DOHH2 (cell line): ENCODE results near the gene HS2ST1.

Source experiments
- H3F3A ChIP-seq: fragments of 200-600 bp; sonication (generic), shearing (Covaris generic); 2 replicates; pipeline ENCODE4 v1.6.0; 2016; ENCODE audit warnings: antibody characterized with exemption, mild to moderate bottlenecking; ENCODE audit not compliant: control insufficient read depth, insufficient read depth
- H3K27ac ChIP-seq: fragments of 200-600 bp; sonication (generic); 2 replicates; pipeline ENCODE4 v1.5.1; 2014; ENCODE audit warnings: low read depth, mild to moderate bottlenecking, low read length, moderate library complexity
- H3K27me3 ChIP-seq: fragments of 200-600 bp; sonication (generic); 2 replicates; pipeline ENCODE4 v1.6.1; 2014; ENCODE audit warnings: mild to moderate bottlenecking, low read length, mixed read lengths; ENCODE audit not compliant: control insufficient read depth
- H3K36me3 ChIP-seq: fragments of 200-600 bp; sonication (generic); 2 replicates; pipeline ENCODE4 v1.6.1; 2014; ENCODE audit warnings: mild to moderate bottlenecking, low read length, moderate library complexity, mixed read lengths; ENCODE audit not compliant: control insufficient read depth
- H3K4me1 ChIP-seq: fragments of 200-600 bp; sonication (generic); 2 replicates; pipeline ENCODE4 v1.6.1; 2014; ENCODE audit warnings: mild to moderate bottlenecking, low read length, mixed read lengths; ENCODE audit not compliant: control insufficient read depth
- H3K4me2 ChIP-seq: fragments of 200-600 bp; sonication (generic); 2 replicates; pipeline ENCODE4 v1.6.0; 2014; ENCODE audit warnings: mild to moderate bottlenecking, low read length, moderate library complexity
- H3K4me3 ChIP-seq: fragments of 200-600 bp; sonication (generic); 2 replicates; pipeline ENCODE4 v1.5.1; 2014; ENCODE audit warnings: mild to moderate bottlenecking, low read length, mixed read lengths
- H3K79me2 ChIP-seq: fragments of 200-600 bp; sonication (generic); 2 replicates; pipeline ENCODE4 v1.6.1; 2014; ENCODE audit warnings: mild to moderate bottlenecking, low read length, mixed read lengths; ENCODE audit not compliant: control insufficient read depth
- H3K9me2 ChIP-seq: fragments of 200-600 bp; sonication (generic); replicated peaks from 2 replicates; pipeline ENCODE4 v1.6.1; 2014; ENCODE audit warnings: mild to moderate bottlenecking, low read length, mixed read lengths; ENCODE audit not compliant: control insufficient read depth
- H3K9me3 ChIP-seq: fragments of 200-600 bp; sonication (generic); 2 replicates; pipeline ENCODE4 v1.6.1; 2014; ENCODE audit warnings: antibody characterized with exemption, low read length, mixed read lengths; ENCODE audit not compliant: control insufficient read depth, insufficient read depth
- H4K20me1 ChIP-seq: fragments of 200-600 bp; sonication (generic); 2 replicates; pipeline ENCODE4 v1.6.0; 2014; ENCODE audit warnings: low read depth, mild to moderate bottlenecking, antibody characterized with exemption, low read length, moderate library complexity; ENCODE audit not compliant: control insufficient read depth, insufficient read depth
- EZH2phosphoT487 ChIP-seq: fragments of 200-600 bp; sonication (generic); IDR thresholded peaks from 2 replicates; pipeline ENCODE4 v1.6.1; 2017; ENCODE audit warnings: borderline replicate concordance, mild to moderate bottlenecking, antibody characterized with exemption, low read length, moderate library complexity, mixed read lengths
- TF ChIP-seq, protein P1 (sequence below): fragments of 200-600 bp; sonication (generic); IDR thresholded peaks from one replicate; pipeline ENCODE4 v1.5.1; 2014; ENCODE audit warnings: antibody characterized with exemption, mild to moderate bottlenecking, low read depth, low read length; ENCODE audit not compliant: poor library complexity, severe bottlenecking

Gene HS2ST1

DNA sequence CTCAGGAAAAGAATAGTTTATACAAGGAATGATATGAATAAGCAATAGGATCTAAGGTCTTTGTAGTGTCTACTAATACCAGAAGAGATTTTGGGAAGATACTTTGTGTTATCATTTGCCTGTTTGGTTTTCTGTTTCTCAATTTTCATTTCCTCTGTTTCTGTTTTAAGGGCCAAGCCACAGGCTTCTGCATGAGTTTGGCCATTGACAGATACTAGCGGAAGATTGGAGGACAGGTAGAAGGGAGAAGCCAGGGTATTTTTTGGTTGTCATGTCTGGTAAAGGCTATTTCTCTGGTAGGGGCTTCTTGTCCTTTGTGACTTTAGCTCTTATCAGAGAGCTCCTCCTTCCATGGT is 51.4 kb downstream of the HS2ST1 start:
- Histone ChIP-seq H3K27me3 (no peaks in the 10 kb centered on the region), H3K36me3 (peaks cover 43% of the 10 kb centered on the region), H3K27ac (0 out of 2 replicates have a peak overlapping the region, but pooled peaks have one; percentile 20), H3K4me1 (peaks cover 22% of the 10 kb centered on the region), H3K79me2 (peaks cover 84% of the 10 kb centered on the region), H3K4me2 (peak overlapping the region; percentile 48; the same call in 1 of the 2 replicates), H3K4me3 (no peak overlapping the region), H4K20me1 (no peaks in the 10 kb centered on the region), H3K9me2 (no peaks in the 10 kb centered on the region), H3F3A (peaks cover 9% of the 10 kb centered on the region), H3K9me3 (no peaks in the 10 kb centered on the region)
- TF ChIP-seq, protein P1, sequence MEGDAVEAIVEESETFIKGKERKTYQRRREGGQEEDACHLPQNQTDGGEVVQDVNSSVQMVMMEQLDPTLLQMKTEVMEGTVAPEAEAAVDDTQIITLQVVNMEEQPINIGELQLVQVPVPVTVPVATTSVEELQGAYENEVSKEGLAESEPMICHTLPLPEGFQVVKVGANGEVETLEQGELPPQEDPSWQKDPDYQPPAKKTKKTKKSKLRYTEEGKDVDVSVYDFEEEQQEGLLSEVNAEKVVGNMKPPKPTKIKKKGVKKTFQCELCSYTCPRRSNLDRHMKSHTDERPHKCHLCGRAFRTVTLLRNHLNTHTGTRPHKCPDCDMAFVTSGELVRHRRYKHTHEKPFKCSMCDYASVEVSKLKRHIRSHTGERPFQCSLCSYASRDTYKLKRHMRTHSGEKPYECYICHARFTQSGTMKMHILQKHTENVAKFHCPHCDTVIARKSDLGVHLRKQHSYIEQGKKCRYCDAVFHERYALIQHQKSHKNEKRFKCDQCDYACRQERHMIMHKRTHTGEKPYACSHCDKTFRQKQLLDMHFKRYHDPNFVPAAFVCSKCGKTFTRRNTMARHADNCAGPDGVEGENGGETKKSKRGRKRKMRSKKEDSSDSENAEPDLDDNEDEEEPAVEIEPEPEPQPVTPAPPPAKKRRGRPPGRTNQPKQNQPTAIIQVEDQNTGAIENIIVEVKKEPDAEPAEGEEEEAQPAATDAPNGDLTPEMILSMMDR = no peak
- no peak for TF ChIP-seq EZH2phosphoT487

DNA sequence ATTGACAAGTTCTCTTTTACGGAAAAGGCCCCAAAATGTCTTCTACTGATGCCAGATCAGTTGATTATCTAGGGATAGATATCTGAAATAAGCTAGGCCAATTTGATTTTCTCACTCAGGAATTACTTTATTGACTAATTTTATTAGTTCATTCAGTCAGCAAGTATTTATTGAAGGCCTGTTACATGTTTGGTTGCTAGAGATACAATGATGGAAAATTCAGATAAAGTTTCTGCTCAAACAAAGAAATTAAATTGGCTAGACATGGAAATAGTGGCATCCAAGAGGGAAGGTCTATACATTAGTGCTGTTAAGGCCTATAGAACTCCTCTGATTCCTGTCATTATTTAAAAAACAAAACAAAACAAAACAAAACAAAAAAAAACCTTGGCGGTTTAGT is 56.5 kb downstream of the HS2ST1 start:
- H3K27ac ChIP-seq = no peak overlapping the region
- H3K4me2 ChIP-seq = no peak overlapping the region
- no peaks in the 10 kb centered on the region for H3F3A ChIP-seq
- peaks cover 57% of the 10 kb centered on the region for H3K4me1 ChIP-seq
- peaks cover 43% of the 10 kb centered on the region for H3K36me3 ChIP-seq
- TF ChIP-seq, protein P1 = no peak
- no peak for TF ChIP-seq EZH2phosphoT487
- H3K27me3 ChIP-seq = no peaks in the 10 kb centered on the region
- no peaks in the 10 kb centered on the region for H4K20me1 ChIP-seq
- no peak overlapping the region for H3K4me3 ChIP-seq
- H3K79me2 ChIP-seq = peaks cover 99% of the 10 kb centered on the region
- no peaks in the 10 kb centered on the region for H3K9me3 ChIP-seq
- no peaks in the 10 kb centered on the region for H3K9me2 ChIP-seq

DNA sequence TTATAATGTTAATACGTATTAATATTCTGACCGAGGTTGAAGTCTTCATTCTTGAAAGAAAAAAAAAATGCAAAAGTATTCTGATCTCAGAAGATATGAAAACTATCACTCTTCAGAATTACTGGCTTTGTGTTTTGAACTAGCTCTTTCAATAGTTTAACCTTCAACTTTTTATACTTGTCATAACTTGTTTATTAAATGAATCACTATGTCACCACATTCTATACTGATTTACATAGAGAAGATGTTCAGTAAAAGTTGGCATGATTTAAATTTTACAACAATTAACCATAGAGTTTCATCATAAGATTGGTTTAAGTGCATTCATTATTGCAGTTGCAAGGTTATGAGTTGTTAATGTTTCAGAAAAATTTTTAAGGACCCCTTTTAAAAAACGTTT is 57.3 kb downstream of the HS2ST1 start:
- Histone ChIP-seq H3K4me2 (no peak overlapping the region), H4K20me1 (no peaks in the 10 kb centered on the region), H3K4me3 (no peak overlapping the region), H3K9me2 (no peaks in the 10 kb centered on the region), H3K27me3 (no peaks in the 10 kb centered on the region), H3K9me3 (no peaks in the 10 kb centered on the region), H3F3A (no peaks in the 10 kb centered on the region), H3K4me1 (peaks cover 52% of the 10 kb centered on the region), H3K36me3 (peaks cover 37% of the 10 kb centered on the region), H3K27ac (no peak overlapping the region), H3K79me2 (peaks cover 98% of the 10 kb centered on the region)
- TF ChIP-seq EZH2phosphoT487 = no peak

DNA sequence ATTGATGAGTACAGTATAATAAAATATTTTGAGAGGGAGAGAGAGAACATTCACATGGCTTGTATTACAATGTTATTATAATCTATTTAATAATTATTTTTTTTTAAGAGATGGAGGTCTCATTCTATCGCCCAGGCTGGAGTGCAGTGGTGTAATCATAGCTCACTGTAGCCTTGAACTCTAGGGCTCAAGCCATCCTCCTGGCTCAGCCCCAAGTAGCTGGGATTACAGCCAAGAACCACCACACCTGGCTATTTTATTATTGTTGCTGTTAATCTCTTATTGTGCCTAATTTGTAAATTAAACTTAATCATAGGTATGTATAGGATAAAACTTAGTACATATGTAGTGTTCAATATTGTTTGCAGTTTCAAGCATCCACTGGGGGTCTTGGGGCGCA is 57.8 kb downstream of the HS2ST1 start:
- Histone ChIP-seq H3K9me3 (no peaks in the 10 kb centered on the region), H3K79me2 (peaks cover 98% of the 10 kb centered on the region), H3K4me3 (no peak overlapping the region), H3K9me2 (no peaks in the 10 kb centered on the region), H3K4me1 (peaks cover 52% of the 10 kb centered on the region), H3K27me3 (no peaks in the 10 kb centered on the region), H3K36me3 (peaks cover 39% of the 10 kb centered on the region), H3K4me2 (no peak overlapping the region), H4K20me1 (no peaks in the 10 kb centered on the region), H3F3A (no peaks in the 10 kb centered on the region), H3K27ac (no peak overlapping the region)
- no peak for TF ChIP-seq EZH2phosphoT487
- TF ChIP-seq, protein P1 = no peak
